ENCODE measurements around the gene CD58. TPM values are rescaled to one million over a fixed set of nuclear protein-coding genes. Genes with fewer than 3 reads are reported as not detected.

CD58 gene
- total and polyA plus RNA-seq, 5 donors from 2014 or later, result 39.6 to 124 (median 80.8) TPM

DNA sequence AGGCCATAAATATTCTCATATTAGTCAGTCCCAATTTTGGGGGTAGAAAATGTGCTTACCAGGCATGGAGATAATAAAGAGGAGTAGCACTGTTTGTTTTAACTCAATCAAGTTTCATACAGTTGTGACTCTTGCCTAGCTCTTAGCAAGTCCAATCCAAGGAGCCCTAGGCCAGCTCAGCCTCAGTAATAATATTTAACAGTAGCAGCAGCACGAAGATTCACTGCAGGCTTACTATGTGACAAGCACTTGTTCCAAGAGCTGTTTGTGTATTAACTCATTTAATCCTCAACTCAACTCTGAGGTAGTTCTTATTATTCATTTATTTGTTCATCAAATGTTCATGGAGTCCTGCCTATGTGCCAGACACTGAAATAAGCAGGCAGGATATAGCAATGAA lies 12.3 kb downstream of the CD58 start:
- no peak for ATAC-seq (ENCODE audit: low read depth in 2 of 2)
- Histone ChIP-seq H3K4me1 (ENCODE audit: control insufficient read depth, insufficient read depth, low read length, poor library complexity, severe bottlenecking) (peaks cover 68% of the 10 kb centered on the region), H3K27ac (ENCODE audit: insufficient read depth, low read length, poor library complexity, severe bottlenecking) (peak overlapping the region; percentile 80), H3K9me3 (ENCODE audit: control insufficient read depth in 2 of 2, low read length in 2 of 2) (peaks cover 0 to 3% of the 10 kb centered on the region in 2 experiments), H3K4me3 (ENCODE audit: low read depth, low read length) (peak overlapping the region; percentile 75), H3K27me3 (ENCODE audit: control insufficient read depth, insufficient read depth, low read length) (no peaks in the 10 kb centered on the region), H3K36me3 (ENCODE audit: control insufficient read depth, insufficient read depth, low read length) (peaks cover 2% of the 10 kb centered on the region)
- no peaks in the 10 kb centered on the region for H3K27me3 Mint-ChIP-seq
- peak overlapping the region; percentile 68 to 82 (median 75) for H3K4me3 Mint-ChIP-seq
- DNase-seq, result no peak
- H3K9me3 Mint-ChIP-seq, result peaks cover 0 to 3% (median 1%) of the 10 kb centered on the region in 7 donors
- peaks cover 12% of the 10 kb centered on the region for H3K36me3 Mint-ChIP-seq
- H3K27ac Mint-ChIP-seq, result peak overlapping the region; percentile 76 to 91 (median 84)
- peaks cover 32 to 80% (median 66%) of the 10 kb centered on the region in 4 donors for H3K4me1 Mint-ChIP-seq

DNA sequence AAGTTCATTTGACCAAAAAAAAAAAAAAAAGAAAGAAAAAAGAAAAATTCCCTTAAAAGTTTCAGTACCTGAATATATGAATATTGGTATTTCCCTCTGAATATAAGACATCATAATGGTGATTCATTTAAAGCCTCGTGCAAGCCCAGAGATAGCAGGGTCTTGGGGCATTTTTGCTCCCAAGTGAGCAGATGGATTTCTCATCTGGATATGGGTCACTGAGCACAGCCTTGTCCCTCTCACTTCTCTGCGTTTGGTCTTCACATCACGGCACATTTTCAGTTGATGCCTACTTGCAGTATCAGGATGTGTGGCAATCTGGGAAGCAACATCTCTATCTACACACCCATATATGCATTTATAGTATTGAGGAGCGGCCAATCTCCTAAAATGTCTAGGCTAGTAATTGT lies 12.7 kb downstream of the CD58 start:
- Mint-ChIP-seq H3K27ac (peak overlapping the region; percentile 76 to 88 (median 84)), H3K4me3 (peak overlapping the region in 3 of 4 donors; percentile 47 to 72 (median 62)), H3K36me3 (peaks cover 17% of the 10 kb centered on the region), H3K9me3 (peaks cover 0 to 3% (median 1%) of the 10 kb centered on the region in 7 donors), H3K27me3 (no peaks in the 10 kb centered on the region), H3K4me1 (peaks cover 36 to 85% (median 70%) of the 10 kb centered on the region in 4 donors)
- ATAC-seq (ENCODE audit: low read depth in 2 of 2) (no peak), DNase-seq (no peak)
- H3K27me3 ChIP-seq (ENCODE audit: control insufficient read depth, insufficient read depth, low read length), result no peaks in the 10 kb centered on the region
- H3K9me3 ChIP-seq (ENCODE audit: control insufficient read depth in 2 of 2, low read length in 2 of 2), result no peaks in the 10 kb centered on the region
- no peaks in the 10 kb centered on the region for H3K36me3 ChIP-seq (ENCODE audit: control insufficient read depth, insufficient read depth, low read length)
- H3K27ac ChIP-seq (ENCODE audit: insufficient read depth, low read length, poor library complexity, severe bottlenecking), result peak overlapping the region; percentile 80
- H3K4me1 ChIP-seq (ENCODE audit: control insufficient read depth, insufficient read depth, low read length, poor library complexity, severe bottlenecking), result peaks cover 72% of the 10 kb centered on the region
- peak overlapping the region; percentile 75 for H3K4me3 ChIP-seq (ENCODE audit: low read depth, low read length)

DNA sequence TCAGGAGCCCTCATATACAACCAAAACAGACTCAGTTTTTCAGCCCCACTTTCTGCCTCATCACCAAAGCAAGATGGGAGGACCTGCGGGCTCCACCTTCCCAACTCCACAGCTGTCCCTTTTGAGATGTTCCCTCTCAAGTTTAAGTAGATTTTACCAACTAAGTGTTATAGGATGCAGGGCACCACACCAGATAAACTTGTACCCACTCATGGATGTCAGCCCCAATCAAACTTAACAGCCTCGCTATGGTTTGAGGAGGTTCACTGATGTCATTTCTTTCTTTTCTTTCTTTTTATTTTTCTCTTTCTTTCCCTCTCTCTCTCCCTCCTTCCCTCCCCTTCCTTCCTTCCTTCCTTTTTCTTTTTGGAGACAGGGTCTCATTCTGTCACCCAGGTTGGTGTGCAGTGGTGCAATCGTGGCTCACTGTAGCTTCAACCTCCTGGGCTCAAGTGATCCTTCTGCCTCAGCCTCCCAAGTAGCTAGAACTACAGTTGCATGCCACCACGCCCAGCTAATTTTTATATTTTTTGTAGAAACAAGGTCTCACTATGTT lies 13.4 kb downstream of the CD58 start:
- Histone ChIP-seq H3K36me3 (ENCODE audit: control insufficient read depth, insufficient read depth, low read length) (no peaks in the 10 kb centered on the region), H3K27ac (ENCODE audit: insufficient read depth, low read length, poor library complexity, severe bottlenecking) (peak overlapping the region; percentile 80), H3K4me3 (ENCODE audit: low read depth, low read length) (peak overlapping the region; percentile 75), H3K27me3 (ENCODE audit: control insufficient read depth, insufficient read depth, low read length) (no peaks in the 10 kb centered on the region), H3K9me3 (ENCODE audit: control insufficient read depth in 2 of 2, low read length in 2 of 2) (no peaks in the 10 kb centered on the region), H3K4me1 (ENCODE audit: control insufficient read depth, insufficient read depth, low read length, poor library complexity, severe bottlenecking) (peaks cover 75% of the 10 kb centered on the region)
- Mint-ChIP-seq H3K27me3 (no peaks in the 10 kb centered on the region), H3K36me3 (peaks cover 12% of the 10 kb centered on the region), H3K4me3 (peak overlapping the region; percentile 42 to 72 (median 62)), H3K9me3 (peaks cover 0 to 1% (median under 1%) of the 10 kb centered on the region in 7 donors), H3K4me1 (peaks cover 37 to 80% (median 67%) of the 10 kb centered on the region in 4 donors), H3K27ac (peak overlapping the region; percentile 84 to 90 (median 88))
- DNase-seq, result no peak
- ATAC-seq (ENCODE audit: low read depth in 2 of 2), result no peak

DNA sequence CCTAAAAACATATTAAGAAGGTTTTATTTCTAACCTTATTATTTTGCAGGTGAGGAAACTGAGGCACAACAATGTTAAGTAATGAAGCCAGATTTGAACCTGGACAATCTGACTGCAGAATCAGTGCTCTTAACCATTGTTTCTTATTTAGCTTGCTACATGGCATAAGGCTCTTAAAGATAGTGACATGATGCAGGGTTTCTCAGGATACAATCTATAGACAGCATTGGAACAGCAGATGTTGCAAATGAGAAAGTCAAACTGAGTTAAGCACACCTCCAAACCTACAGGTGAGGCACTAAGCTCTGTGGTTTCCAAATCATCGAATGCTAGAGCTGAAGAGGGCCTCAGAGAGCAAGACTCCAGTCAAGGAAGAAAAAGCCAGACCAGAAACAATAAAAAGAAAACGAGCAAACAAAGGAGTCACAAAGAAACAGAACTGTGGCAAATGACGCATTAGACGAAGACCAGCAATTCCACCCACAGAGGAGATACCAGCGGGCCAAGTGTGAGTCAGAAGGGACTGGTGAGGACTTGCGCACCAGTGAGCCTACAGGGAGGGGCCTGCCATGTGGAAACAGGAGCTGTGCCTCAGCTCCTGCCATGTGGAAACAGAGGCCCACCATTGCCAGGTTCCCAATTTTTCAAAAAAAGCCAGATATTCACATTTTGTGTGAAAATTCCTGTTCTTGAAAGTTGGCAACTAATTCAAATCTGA lies 14.4 kb downstream of the CD58 start:
- DNase-seq, result peak; percentile 61 to 79 (median 65)
- Mint-ChIP-seq H3K36me3 (peaks cover 10% of the 10 kb centered on the region), H3K4me3 (peak overlapping the region; percentile 66 to 80 (median 72)), H3K9me3 (no peaks in the 10 kb centered on the region), H3K27ac (peak overlapping the region; percentile 84 to 97 (median 88)), H3K4me1 (peaks cover 38 to 80% (median 68%) of the 10 kb centered on the region in 4 donors), H3K27me3 (no peaks in the 10 kb centered on the region)
- Histone ChIP-seq H3K27ac (ENCODE audit: insufficient read depth, low read length, poor library complexity, severe bottlenecking) (peak overlapping the region; percentile 80), H3K36me3 (ENCODE audit: control insufficient read depth, insufficient read depth, low read length) (no peaks in the 10 kb centered on the region), H3K4me3 (ENCODE audit: low read depth, low read length) (peak overlapping the region; percentile 75), H3K9me3 (ENCODE audit: control insufficient read depth in 2 of 2, low read length in 2 of 2) (no peaks in the 10 kb centered on the region), H3K27me3 (ENCODE audit: control insufficient read depth, insufficient read depth, low read length) (no peaks in the 10 kb centered on the region), H3K4me1 (ENCODE audit: control insufficient read depth, insufficient read depth, low read length, poor library complexity, severe bottlenecking) (peaks cover 66% of the 10 kb centered on the region)
- peak; percentile 91 to 92 for ATAC-seq (ENCODE audit: low read depth in 2 of 2)

DNA sequence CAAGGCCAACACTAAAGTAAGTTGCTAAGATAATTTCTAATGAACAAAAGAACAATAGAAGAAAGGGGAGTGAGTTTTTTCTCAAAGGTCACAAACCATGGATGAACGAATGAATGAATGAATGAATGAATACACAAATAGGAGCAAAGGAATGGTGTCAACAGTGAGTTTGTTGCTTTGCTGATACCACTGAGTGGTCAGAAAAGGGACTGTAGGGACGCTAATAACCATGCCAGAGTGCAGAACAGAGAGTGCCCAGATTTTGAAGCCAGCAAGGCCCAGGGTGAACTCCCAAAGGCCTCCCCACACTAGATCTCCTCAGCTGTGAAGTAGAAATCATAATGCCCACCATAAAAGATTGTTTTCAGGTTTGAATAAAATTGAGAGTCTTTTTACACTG lies 15.9 kb downstream of the CD58 start:
- Mint-ChIP-seq H3K4me3 (peak overlapping the region in 3 of 4 donors; percentile 9 to 38 (median 9)), H3K36me3 (peaks cover 10% of the 10 kb centered on the region), H3K27me3 (no peaks in the 10 kb centered on the region), H3K27ac (peak overlapping the region; percentile 62 to 84 (median 62)), H3K9me3 (no peaks in the 10 kb centered on the region), H3K4me1 (peaks cover 42 to 81% (median 68%) of the 10 kb centered on the region in 4 donors)
- peaks cover 68% of the 10 kb centered on the region for H3K4me1 ChIP-seq (ENCODE audit: control insufficient read depth, insufficient read depth, low read length, poor library complexity, severe bottlenecking)
- H3K27ac ChIP-seq (ENCODE audit: insufficient read depth, low read length, poor library complexity, severe bottlenecking), result peak overlapping the region; percentile 80
- no peaks in the 10 kb centered on the region for H3K27me3 ChIP-seq (ENCODE audit: control insufficient read depth, insufficient read depth, low read length)
- no peaks in the 10 kb centered on the region for H3K36me3 ChIP-seq (ENCODE audit: control insufficient read depth, insufficient read depth, low read length)
- no peak for DNase-seq
- peak overlapping the region; percentile 31 for H3K4me3 ChIP-seq (ENCODE audit: low read depth, low read length)
- H3K9me3 ChIP-seq (ENCODE audit: control insufficient read depth in 2 of 2, low read length in 2 of 2), result no peaks in the 10 kb centered on the region
- ATAC-seq (ENCODE audit: low read depth in 2 of 2), result no peak

DNA sequence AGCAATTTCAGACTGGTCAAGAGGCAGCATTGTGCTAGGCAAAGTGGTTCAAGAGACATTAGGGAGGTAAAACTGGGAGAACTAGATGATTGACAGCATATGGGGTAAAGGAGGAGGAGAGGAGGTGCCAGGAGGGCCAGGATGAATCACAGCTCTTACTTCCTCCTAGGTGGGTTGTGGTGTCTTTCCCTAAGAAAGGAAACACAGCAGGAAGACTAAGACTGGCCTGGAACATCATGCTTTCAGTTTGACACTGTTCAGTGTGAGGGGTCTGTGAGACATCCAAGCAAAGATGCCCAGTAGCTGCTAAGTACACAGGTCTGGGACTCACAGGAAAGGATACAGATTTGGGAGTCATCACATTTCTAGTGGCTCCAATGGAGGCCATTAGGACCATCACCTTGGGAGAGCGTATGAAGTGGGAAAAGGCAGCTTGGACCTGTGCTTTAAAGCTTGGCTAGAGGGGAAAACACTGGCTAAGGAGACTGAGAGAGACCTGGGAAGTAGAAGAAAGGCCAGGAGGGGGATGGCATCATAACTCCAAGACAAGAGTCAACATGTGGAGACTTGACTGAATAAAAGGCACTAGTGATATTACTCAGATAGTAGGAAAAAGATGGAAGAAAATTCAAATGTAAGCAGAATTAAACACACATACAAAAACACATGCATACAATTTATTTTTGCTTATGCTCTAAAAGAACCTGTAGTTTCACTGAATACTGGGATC lies 17.3 kb downstream of the CD58 start:
- Mint-ChIP-seq H3K4me1 (peaks cover 48 to 77% (median 64%) of the 10 kb centered on the region in 4 donors), H3K4me3 (peak overlapping the region in 3 of 4 donors; percentile 1 to 66 (median 55))
- peak overlapping the region; percentile 80 for H3K27ac ChIP-seq (ENCODE audit: insufficient read depth, low read length, poor library complexity, severe bottlenecking)

DNA sequence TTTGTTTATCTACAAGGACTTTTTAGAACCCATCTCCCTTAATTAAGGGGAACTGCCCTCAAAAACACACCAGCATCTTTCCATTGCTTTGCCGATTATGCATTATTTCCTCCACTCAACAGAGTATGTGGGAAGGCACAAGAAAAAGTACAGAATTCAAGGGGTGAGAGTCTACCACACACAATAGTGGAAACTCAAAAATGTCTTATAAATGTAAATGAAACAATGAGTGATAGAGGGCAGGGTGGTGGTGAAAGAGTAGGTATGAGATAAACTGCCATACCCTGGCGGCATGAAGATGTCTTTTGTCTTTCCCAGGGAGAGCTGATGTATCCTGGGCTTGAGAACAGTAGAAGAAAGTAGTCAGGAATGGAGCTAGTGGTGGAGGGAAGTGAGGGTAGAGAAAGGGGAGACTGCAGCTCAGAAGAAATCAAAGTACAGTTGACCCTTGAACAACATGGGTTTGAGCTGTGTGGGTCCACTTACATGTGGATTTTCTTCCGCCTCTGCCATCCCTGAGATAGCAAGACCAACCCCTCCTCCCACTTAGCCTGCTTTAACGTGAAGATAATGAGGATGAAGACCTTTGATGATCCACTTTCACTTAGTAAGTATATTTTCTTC lies 24.4 kb downstream of the CD58 start:
- Histone ChIP-seq H3K4me1 (ENCODE audit: control insufficient read depth, insufficient read depth, low read length, poor library complexity, severe bottlenecking) (peaks cover 57% of the 10 kb centered on the region), H3K9me3 (ENCODE audit: control insufficient read depth in 2 of 2, low read length in 2 of 2) (no peaks in the 10 kb centered on the region), H3K27me3 (ENCODE audit: control insufficient read depth, insufficient read depth, low read length) (no peaks in the 10 kb centered on the region), H3K27ac (ENCODE audit: insufficient read depth, low read length, poor library complexity, severe bottlenecking) (no peak overlapping the region), H3K36me3 (ENCODE audit: control insufficient read depth, insufficient read depth, low read length) (peaks cover 16% of the 10 kb centered on the region), H3K4me3 (ENCODE audit: low read depth, low read length) (peak overlapping the region; percentile 26)
- peak overlapping the region in 3 of 4 donors; percentile 2 to 17 (median 10) for H3K4me3 Mint-ChIP-seq
- peak overlapping the region; percentile 12 to 92 (median 65) for H3K27ac Mint-ChIP-seq
- peaks cover 34% of the 10 kb centered on the region for H3K36me3 Mint-ChIP-seq
- H3K4me1 Mint-ChIP-seq, result peaks cover 53 to 75% (median 62%) of the 10 kb centered on the region in 4 donors
- ATAC-seq (ENCODE audit: low read depth in 2 of 2) (no peak), DNase-seq (no peak)
- H3K9me3 Mint-ChIP-seq, result peaks cover 0 to 5% (median 0%) of the 10 kb centered on the region in 7 donors
- no peaks in the 10 kb centered on the region for H3K27me3 Mint-ChIP-seq

More for the DNA sequence above, 17.3 kb downstream of the CD58 start:
- H3K27me3 Mint-ChIP-seq, result no peaks in the 10 kb centered on the region
- Histone ChIP-seq H3K36me3 (ENCODE audit: control insufficient read depth, insufficient read depth, low read length) (no peaks in the 10 kb centered on the region), H3K4me3 (ENCODE audit: low read depth, low read length) (peak overlapping the region; percentile 27), H3K9me3 (ENCODE audit: control insufficient read depth in 2 of 2, low read length in 2 of 2) (no peaks in the 10 kb centered on the region), H3K4me1 (ENCODE audit: control insufficient read depth, insufficient read depth, low read length, poor library complexity, severe bottlenecking) (peaks cover 67% of the 10 kb centered on the region), H3K27me3 (ENCODE audit: control insufficient read depth, insufficient read depth, low read length) (no peaks in the 10 kb centered on the region)
- no peaks in the 10 kb centered on the region for H3K9me3 Mint-ChIP-seq
- no peak for DNase-seq
- peak overlapping the region in 2 of 3 donors; percentile 18 to 83 for H3K27ac Mint-ChIP-seq
- ATAC-seq (ENCODE audit: low read depth in 2 of 2), result no peak
- H3K36me3 Mint-ChIP-seq, result peaks cover 13% of the 10 kb centered on the region

Data from CD4-positive, CD25-positive, alpha-beta regulatory T cell (primary cell).